ENCODE measurements around the gene CPEB4. TPM values are rescaled to one million over a fixed set of nuclear protein-coding genes. Genes with fewer than 3 reads are reported as not detected.
A peak's percentile ranks its signal among the peaks of the same experiment; 100 is the strongest.

CPEB4 gene
- total and polyA plus RNA-seq, 2 of the 4 experiments (the other 2 are of a cell fraction), result 7.8 to 22.6 TPM

- TF ChIP-seq MAFK (IDR thresholded peaks at IDR 0.05; ENCODE audit: low read depth, low read length), result no peak
These were observed 35.3 kb downstream of the CPEB4 start (continued) for GRCh38 chr5:173923218-173924095.

GRCh38 chr5:173924899-173925298 is 36.8 kb downstream of the CPEB4 start:
- H3K4me3 ChIP-seq (ENCODE audit: insufficient read depth, low read depth, low read length), result no peak overlapping the region
- H3K4me1 ChIP-seq (ENCODE audit: control insufficient read depth, insufficient read depth, low read length), result peaks cover 10% of the 10 kb centered on the region; the same call in 1 of the 2 replicates
- H4K8ac ChIP-seq (ENCODE audit: low read depth in 2 of 2, low read length in 2 of 2), result no peak overlapping the region
- H3K9me3 ChIP-seq (ENCODE audit: control insufficient read depth, insufficient read depth, low read length), result no peaks in the 10 kb centered on the region
- in situ Hi-C loops (cut with MboI; ENCODE audit: low sequenced_read_pairs), result no loop called here
- no TSS peak for BruUV-seq (replicated peaks)
- H3K4me2 ChIP-seq (ENCODE audit: low read depth, low read length), result 0 out of 2 replicates have a peak overlapping the region, but pooled peaks have one; percentile 6
- H4K5ac ChIP-seq (ENCODE audit: low read depth, low read length), result no peak overlapping the region
- no peak overlapping the region for H4K91ac ChIP-seq (ENCODE audit: insufficient read depth, low read depth, low read length)
- no peak overlapping the region for H2BK20ac ChIP-seq (ENCODE audit: low read depth, low read length)
- H3K36me3 ChIP-seq (ENCODE audit: control insufficient read depth, insufficient read depth, low read length), result peaks cover 2% of the 10 kb centered on the region; the same call in 1 of the 2 replicates
- H3K27me3 ChIP-seq (ENCODE audit: control insufficient read depth, insufficient read depth, low read length), result no peaks in the 10 kb centered on the region
- ChIA-PET POLR2A (ENCODE audit: unreplicated experiment) (interaction anchor here (0.6 kb wide), 1 partner anchor 17 kb away, joined by 3 read pairs; no protein-coding TSS in a partner anchor), CTCF (interaction anchor here (0.6 to 2.6 kb wide), 15 partner anchors 8 to 682 kb away, joined by 3 to 16 read pairs (median 3); partner anchors contain the start of gene CPEB4)
- TF ChIP-seq MAZ (IDR thresholded peaks at IDR 0.05; ENCODE audit: borderline replicate concordance, low read depth, low read length) (no peak), USF2 (IDR thresholded peaks at IDR 0.05; ENCODE audit: low read depth, low read length) (no peak), CHD1 (IDR thresholded peaks at IDR 0.05; ENCODE audit: low read depth, low read length) (no peak), NFE2L2 (IDR thresholded peaks at IDR 0.05; ENCODE audit: low read depth, low read length) (no peak), MAFK (IDR thresholded peaks at IDR 0.05; ENCODE audit: low read depth, low read length) (no peak), CTCF (conservative IDR thresholded peaks at IDR 0.05; ENCODE audit: low read depth, low read length) (no peak), RAD21 (IDR thresholded peaks at IDR 0.05; ENCODE audit: low read length) (no peak), MXI1 (IDR thresholded peaks at IDR 0.05; ENCODE audit: borderline replicate concordance, low read depth, low read length) (no peak), RCOR1 (IDR thresholded peaks at IDR 0.05; ENCODE audit: insufficient replicate concordance, low read length) (no peak)
- H3K9me1 ChIP-seq (ENCODE audit: insufficient read depth, low read length), result peaks cover 7% of the 10 kb centered on the region; the same call in 1 of the 2 replicates
- H3K14ac ChIP-seq (replicated peaks; ENCODE audit: low read depth, low read length), result no peak overlapping the region
- H3K9ac ChIP-seq (ENCODE audit: low read depth, low read length), result no peak overlapping the region
- dilution Hi-C loops (cut with HindIII; ENCODE audit: low sequenced_read_pairs, unreplicated experiment), result no loop called here
- DNase-seq, result no peak
- H2BK15ac ChIP-seq (ENCODE audit: low read depth, low read length), result no peak overlapping the region
- peak overlapping the region; percentile 29; the same call in 1 of the 2 replicates for H3K18ac ChIP-seq (ENCODE audit: low read depth, low read length)
- no peak for ATAC-seq (ENCODE audit: low read depth)
- intact Hi-C loops (cut with micrococcal nuclease), result loop anchor here (5.0 kb wide), 1 partner anchor 37 kb away; no protein-coding TSS in a partner anchor
- no peak overlapping the region; the same call in 1 of the 2 replicates for H3K23ac ChIP-seq (ENCODE audit: low read depth, low read length)
- H2BK5ac ChIP-seq (ENCODE audit: low read depth, low read length, poor library complexity, severe bottlenecking), result no peak overlapping the region
- H2AK5ac ChIP-seq (ENCODE audit: low read depth, low read length), result no peak overlapping the region
- no peak overlapping the region for H3K4ac ChIP-seq (ENCODE audit: low read depth, low read length)
- peaks cover 21 to 49% of the 10 kb centered on the region in 2 experiments for H3K79me1 ChIP-seq (ENCODE audit: low read depth in 1 of 2, low read length in 2 of 2)
- H3K56ac ChIP-seq (ENCODE audit: extremely low read depth, insufficient read depth, low read length), result no peak overlapping the region
- H2AK9ac ChIP-seq (replicated peaks; ENCODE audit: low read depth, low read length, poor library complexity), result no peak overlapping the region
- H2AFZ ChIP-seq (replicated peaks; ENCODE audit: low read length, poor library complexity), result no peak overlapping the region
- no peaks in the 10 kb centered on the region for H4K20me1 ChIP-seq (ENCODE audit: insufficient read depth, low read length)
- no peak overlapping the region for H2BK120ac ChIP-seq (ENCODE audit: low read depth, low read length)
- H3K27ac ChIP-seq (ENCODE audit: insufficient read depth, low read length), result no peak overlapping the region; the same call in 1 of the 2 replicates

All from IMR-90 (cell line).